Ovary (tissue), 9 donors: Measurements from ENCODE around the gene ZNHIT2. TPM values are rescaled to one million over a fixed set of nuclear protein-coding genes. Genes with fewer than 3 reads are reported as not detected.
A peak's percentile ranks its signal among the peaks of the same experiment; 100 is the strongest.

Source experiments
- DNase-seq, 5 donors: peaks; one replicate each; pipeline ENCODE4 v3.0.0-alpha.2; 2019 to 2020
- H3K27ac ChIP-seq, 2 donors: fragments of 200-600 bp; one replicate each; pipeline versions ENCODE4 v1.5.1 to v1.8.0; 2019 to 2022
- H3K27me3 ChIP-seq: fragments of 200-600 bp; one replicate; pipeline ENCODE4 v1.8.0; 2022
- H3K36me3 ChIP-seq: fragments of 200-600 bp; sonication (generic); one replicate; pipeline ENCODE4 v1.5.1; 2019
- H3K4me1 ChIP-seq: one replicate; pipeline ENCODE4 v1.8.1; 2013; ENCODE audit warnings: mild to moderate bottlenecking, moderate library complexity; ENCODE audit not compliant: insufficient read depth
- H3K4me3 ChIP-seq: fragments of 200-600 bp; sonication (generic); one replicate; pipeline ENCODE4 v1.5.1; 2017
- H3K9me3 ChIP-seq, 2 donors: fragments of 200-600 bp in 1 of 2; sonication (generic) in 1 of 2; one replicate each; pipeline versions ENCODE4 v1.5.1 to v1.8.1; 2013 to 2019; ENCODE audit warnings: mild to moderate bottlenecking in 1 of 2, moderate library complexity in 1 of 2
- CTCF ChIP-seq, 3 donors: fragments of 450-650 bp in 2 of 3; fragments of 200-600 bp in 1 of 3; IDR thresholded peaks; one replicate each; pipeline versions ENCODE4 v1.5.1 to v1.8.0; 2016 to 2022; ENCODE audit warnings: antibody characterized with exemption in 3 of 3, mild to moderate bottlenecking in 1 of 3
- EP300 ChIP-seq: sonication (generic); formaldehyde crosslinking; IDR thresholded peaks from one replicate; pipeline ENCODE4 v1.6.1; 2017; ENCODE audit warnings: antibody characterized with exemption
- POLR2A ChIP-seq: fragments of 450-650 bp; IDR thresholded peaks from one replicate; pipeline ENCODE4 v1.6.1; 2017; ENCODE audit warnings: antibody characterized with exemption, mild to moderate bottlenecking, moderate library complexity
- WGBS, 3 donors: extraction: QIAGEN DNeasy Blood & Tissue Kit in 1 of 3; methylation state at CpG; one replicate each; pipeline versions ENCODE4 v1.1.5 to v1.1.7; 2013 to 2017; 5-methylcytosine and 5-hydroxymethylcytosine counted together
- intact Hi-C, 4 donors: fragments of 100-400 bp; cut with DNase I; formaldehyde crosslinking; loops; one replicate each; pipeline versions ENCODE4 v1.11.0 to v1.15.1; 2022 to 2023
- polyA plus RNA-seq, 2 donors: library from polyadenylated mRNA; stranded (reverse); fragments of 200-250 nt in 1 of 2; fragments of 350-450 nt in 1 of 2; fragmentation: Illumina TruSeq in 1 of 2; extraction: RNeasy Lipid Tissue Mini Kit (QIAGEN cat#74804) in 1 of 2; gene quantifications; one replicate each; pipeline ENCODE4 v1.2.3, GENCODE V29; 2013 to 2014
- total RNA-seq, 7 donors: library from RNA; depleted of rRNA in 2 of 7; stranded (reverse); fragments of >200 nt in 2 of 7; fragmentation: NEBNext Ultra II Directional in 3 of 7; extraction: Animal tissue kit (Norgen Biotek cat#: 25700) in 3 of 7; gene quantifications; one replicate each; pipeline versions ENCODE4 v1.1.0 to v1.2.4, GENCODE V29; 2016 to 2023
- donor health status: DM: no; HTN: no; CAD: no; lungs with moderate emphysema.
- donor health status: DM: no; HTN: no; CAD: no.
- donor health status: Bipolar disorder and iron deficiency.
- donor health status: DM: yes; HTN: yes; CAD: no.
- donor health status: DM: no; HTN: no; CAD: no.
- donor health status: DM: yes; HTN: yes; CAD: no.

ZNHIT2 gene
- total and polyA plus RNA-seq, 9 donors, result 10.0 to 33.7 (median 13.3) TPM; not detected in 1

DNA sequence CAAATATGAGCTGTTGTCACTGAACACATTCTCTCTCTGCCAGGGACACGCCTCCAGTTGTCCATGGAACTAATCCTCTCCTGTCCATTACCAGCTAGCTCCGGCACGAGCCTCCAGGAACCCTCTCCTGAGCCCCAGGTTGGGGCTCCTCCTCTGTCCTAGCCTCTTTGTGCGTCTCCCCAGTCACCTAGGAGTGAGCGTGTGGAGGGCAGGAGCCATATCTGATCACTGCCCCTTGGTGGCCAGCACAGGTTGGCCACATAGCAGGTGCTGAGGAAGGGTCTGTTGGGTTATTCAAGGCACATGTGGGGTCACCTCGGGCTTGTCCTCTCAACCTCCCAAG lies 14.4 kb upstream of the ZNHIT2 start:
- TF ChIP-seq POLR2A, result no peak
- no peak for TF ChIP-seq CTCF (IDR thresholded peaks at IDR 0.05)
- no peak for TF ChIP-seq EP300
- no peaks in the 10 kb centered on the region for H3K36me3 ChIP-seq

DNA sequence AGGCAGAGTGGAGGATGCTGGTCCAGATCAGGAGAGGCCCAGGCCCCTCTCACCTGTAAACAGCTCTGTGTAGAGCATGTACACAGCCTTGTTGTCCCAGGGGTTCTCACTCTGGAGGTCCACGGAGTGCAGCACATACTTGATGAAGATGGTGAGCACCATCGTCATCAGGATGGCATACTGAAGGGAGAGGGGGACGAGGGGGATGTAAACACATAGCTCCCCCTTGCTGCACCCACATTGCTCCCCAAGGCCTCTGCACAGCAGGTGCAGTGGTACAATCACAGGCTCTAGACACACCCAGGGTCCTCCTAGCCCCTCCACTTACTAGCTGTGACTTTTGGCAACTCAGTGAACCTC lies 13.9 kb upstream of the ZNHIT2 start:
- Histone ChIP-seq H3K27ac (no peak overlapping the region), H3K9me3 (no peaks in the 10 kb centered on the region), H3K36me3 (no peaks in the 10 kb centered on the region), H3K4me3 (no peak overlapping the region), H3K27me3 (no peaks in the 10 kb centered on the region), H3K4me1 (no peaks in the 10 kb centered on the region)
- intact Hi-C loops, result no loop called here
- no peak for TF ChIP-seq EP300
- no peak for TF ChIP-seq CTCF (IDR thresholded peaks at IDR 0.05)
- no peak for TF ChIP-seq POLR2A
- no peak for DNase-seq
- 62 to 85% (median 79%) methylated on average over 3 of the region's 3 CpGs for WGBS, 3 donors

More for the DNA sequence above, 14.4 kb upstream of the ZNHIT2 start:
- 73 to 84% (median 77%) methylated on average over 6 of the region's 6 CpGs for WGBS, 3 donors
- H3K4me1 ChIP-seq, result no peaks in the 10 kb centered on the region
- DNase-seq, result peak in 1 of 5 donors; percentile 15
- H3K4me3 ChIP-seq, result no peak overlapping the region
- H3K27ac ChIP-seq, result no peak overlapping the region
- intact Hi-C loops, result no loop called here
- H3K9me3 ChIP-seq, result no peaks in the 10 kb centered on the region
- no peaks in the 10 kb centered on the region for H3K27me3 ChIP-seq

GRCh38 chr11:65130631-65131416 lies 13.3 kb upstream of the ZNHIT2 start:
- TF ChIP-seq EP300 (no peak), CTCF (IDR thresholded peaks at IDR 0.05) (no peak), POLR2A (no peak)
- intact Hi-C loops, result no loop called here
- Histone ChIP-seq H3K36me3 (no peaks in the 10 kb centered on the region), H3K27ac (no peak overlapping the region), H3K4me3 (no peak overlapping the region), H3K27me3 (no peaks in the 10 kb centered on the region), H3K9me3 (no peaks in the 10 kb centered on the region), H3K4me1 (no peaks in the 10 kb centered on the region)
- 66 to 81% (median 72%) methylated on average over 19 of the region's 19 CpGs for WGBS, 3 donors
- DNase-seq, result peak in 1 of 5 donors; percentile 16

GRCh38 chr11:65129649-65130441 lies 12.3 kb upstream of the ZNHIT2 start:
- no peaks in the 10 kb centered on the region for H3K9me3 ChIP-seq
- no peak overlapping the region for H3K27ac ChIP-seq
- H3K36me3 ChIP-seq, result no peaks in the 10 kb centered on the region
- no peak overlapping the region for H3K4me3 ChIP-seq
- no peaks in the 10 kb centered on the region for H3K4me1 ChIP-seq
- DNase-seq, result no peak
- no peak for TF ChIP-seq EP300
- 81 to 85% (median 82%) methylated on average over 13 of the region's 13 CpGs for WGBS, 3 donors
- intact Hi-C loops, result no loop called here
- H3K27me3 ChIP-seq, result no peaks in the 10 kb centered on the region
